ENCODE results near the gene IL16.

The IL16 gene

DNA sequence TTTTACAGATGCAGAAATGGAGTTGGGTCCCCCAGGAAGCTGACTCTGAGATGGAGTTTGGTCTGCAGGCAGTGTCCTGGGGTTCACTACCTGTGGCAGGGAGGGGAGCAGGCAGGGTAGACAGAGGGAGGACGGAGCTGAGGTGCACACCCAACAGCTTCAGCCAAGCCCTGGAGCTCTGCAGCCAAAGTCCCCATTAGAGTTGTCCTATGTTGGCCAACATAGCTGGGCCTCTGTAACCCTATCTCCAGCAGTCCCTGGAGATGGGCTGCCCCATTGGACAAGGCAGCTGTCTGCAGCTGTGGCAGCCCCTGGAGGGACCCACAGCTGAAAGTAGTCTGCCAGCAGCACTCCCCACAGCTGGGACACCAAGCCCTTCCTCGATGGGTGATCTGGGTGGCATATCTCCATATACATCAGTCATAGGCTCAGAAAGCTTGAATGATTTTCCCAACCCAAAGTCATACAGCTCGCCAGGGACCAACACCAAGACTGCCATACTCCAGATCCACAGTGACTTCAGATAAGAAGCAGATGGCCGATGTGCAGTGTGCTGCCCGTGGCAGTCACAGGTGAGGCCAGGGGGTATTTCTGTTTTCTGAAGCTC is 95.3 kb downstream of the IL16 start:
- DNase-seq (ENCODE audit: low read depth in 1 of 2, low spot score in 1 of 2), result no peak

DNA sequence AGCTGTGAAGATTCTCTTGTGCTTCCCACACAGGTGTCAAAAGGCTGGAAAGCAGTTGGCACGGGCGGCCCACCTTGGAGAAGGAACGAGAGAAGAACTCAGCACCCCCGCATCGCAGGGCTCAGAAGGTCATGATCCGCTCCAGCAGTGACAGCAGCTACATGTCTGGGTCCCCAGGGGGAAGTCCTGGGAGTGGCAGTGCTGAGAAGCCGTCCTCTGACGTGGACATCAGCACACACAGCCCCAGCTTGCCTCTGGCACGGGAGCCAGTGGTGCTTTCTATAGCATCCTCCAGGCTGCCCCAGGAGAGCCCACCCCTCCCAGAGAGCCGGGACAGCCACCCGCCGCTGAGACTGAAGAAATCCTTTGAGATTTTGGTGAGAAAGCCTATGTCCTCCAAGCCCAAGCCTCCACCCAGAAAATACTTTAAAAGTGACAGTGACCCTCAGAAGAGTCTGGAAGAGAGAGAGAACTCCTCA is 95.9 kb downstream of the IL16 start:
- DNase-seq (ENCODE audit: low read depth in 1 of 2, low spot score in 1 of 2), result no peak

DNA sequence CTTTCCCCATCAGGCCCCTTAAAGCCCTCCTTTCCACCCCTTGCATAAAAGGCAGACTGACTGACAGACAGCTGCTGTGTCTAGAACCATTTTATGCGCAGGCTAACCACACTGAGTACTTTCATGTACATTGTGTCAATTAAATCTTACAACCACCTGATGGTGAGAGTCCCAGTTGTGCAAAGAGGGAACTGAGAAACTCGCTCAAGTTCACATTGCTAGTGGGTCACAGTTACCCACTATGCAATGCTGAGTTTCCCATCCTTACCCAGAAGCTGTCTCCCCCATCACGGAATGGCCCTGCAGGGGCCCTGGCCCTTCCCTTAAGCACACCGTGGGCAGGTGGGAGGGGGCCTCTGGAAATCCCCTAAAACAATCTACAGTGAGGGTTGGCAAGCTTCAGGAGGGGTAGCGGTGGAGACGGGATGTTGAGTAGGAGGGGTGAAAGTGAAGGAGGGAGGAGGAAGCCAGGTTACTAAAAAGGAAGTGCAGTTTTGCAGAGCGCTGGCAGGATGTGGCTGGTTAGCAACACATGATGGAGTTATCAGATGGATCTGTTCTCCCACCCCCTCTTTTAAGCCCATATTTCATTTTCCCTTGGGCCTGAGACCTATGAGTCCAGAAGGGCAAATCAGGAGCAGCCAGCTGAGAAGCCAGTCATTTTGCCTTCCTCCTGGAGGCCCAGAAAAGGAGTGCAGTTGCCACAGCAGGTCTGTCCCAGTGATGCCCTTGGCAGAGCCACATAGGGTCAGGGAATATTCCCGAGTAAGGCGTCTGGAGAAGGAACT is 97.2 kb downstream of the IL16 start:
- DNase-seq (ENCODE audit: low read depth in 1 of 2, low spot score in 1 of 2), result peak; percentile 41 to 60

- no peak for DNase-seq (ENCODE audit: low read depth in 1 of 2, low spot score in 1 of 2)
These were observed 97.8 kb downstream of the IL16 start for GRCh38 chr15:81294516-81294880.

DNA sequence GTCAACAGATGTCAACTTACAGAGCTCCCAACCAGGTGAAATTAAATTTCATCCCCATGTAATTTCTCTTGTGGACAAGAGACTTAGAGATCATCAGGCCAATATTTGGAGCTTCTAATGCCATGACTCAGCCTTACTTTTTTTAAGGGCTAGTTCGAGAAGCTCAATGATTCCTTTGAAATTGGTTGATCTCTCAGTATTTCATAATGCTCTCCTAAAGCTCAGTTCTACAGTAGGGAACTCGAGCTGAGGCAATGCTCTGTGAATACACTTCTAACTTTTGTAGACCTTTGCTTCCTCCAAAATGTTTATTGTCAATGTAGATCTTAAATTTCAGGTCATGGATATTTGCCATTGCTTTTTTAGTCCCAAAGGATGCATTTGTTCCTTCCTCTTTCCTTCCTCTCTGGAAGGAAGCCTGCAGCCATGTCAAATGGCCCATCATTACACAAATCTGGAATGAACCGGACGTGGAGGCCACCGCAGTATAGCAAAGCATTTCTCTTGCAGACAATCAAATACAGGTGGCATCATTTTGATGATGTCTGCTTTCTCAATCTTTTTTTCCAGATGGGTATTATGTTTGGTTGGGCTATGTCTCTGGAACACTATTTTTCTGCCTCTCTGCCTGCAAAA is 98.9 kb downstream of the IL16 start:
- DNase-seq (ENCODE audit: low read depth in 1 of 2, low spot score in 1 of 2), result no peak

GRCh38 chr15:81296186-81296585 is 99.5 kb downstream of the IL16 start:
- no peak for DNase-seq (ENCODE audit: low read depth in 1 of 2, low spot score in 1 of 2)

GRCh38 chr15:81296673-81297072 is 100.0 kb downstream of the IL16 start:
- peak; percentile 57 to 60 for DNase-seq (ENCODE audit: low read depth in 1 of 2, low spot score in 1 of 2)

DNA sequence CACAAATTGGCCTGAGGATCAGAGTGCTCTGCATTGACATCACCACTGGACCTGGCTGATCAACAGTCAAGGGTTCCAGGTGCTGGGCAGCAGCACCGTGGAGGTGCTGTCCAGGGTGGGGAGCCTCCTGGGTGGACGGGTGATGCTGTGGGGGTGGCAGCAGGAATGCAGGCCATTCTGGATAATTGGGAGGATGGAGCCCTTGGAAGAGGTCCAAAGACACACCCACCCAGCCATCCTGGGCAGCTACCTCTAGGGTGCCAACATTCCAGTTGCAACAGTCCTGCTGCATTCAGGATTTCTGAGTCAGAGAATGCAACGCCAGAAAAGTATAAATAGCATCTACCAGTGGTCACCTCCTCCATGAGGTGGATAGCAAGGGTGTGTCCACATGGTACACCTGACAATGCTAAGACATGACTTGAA is 100.5 kb downstream of the IL16 start:
- no peak for DNase-seq (ENCODE audit: low read depth in 1 of 2, low spot score in 1 of 2)

DNA sequence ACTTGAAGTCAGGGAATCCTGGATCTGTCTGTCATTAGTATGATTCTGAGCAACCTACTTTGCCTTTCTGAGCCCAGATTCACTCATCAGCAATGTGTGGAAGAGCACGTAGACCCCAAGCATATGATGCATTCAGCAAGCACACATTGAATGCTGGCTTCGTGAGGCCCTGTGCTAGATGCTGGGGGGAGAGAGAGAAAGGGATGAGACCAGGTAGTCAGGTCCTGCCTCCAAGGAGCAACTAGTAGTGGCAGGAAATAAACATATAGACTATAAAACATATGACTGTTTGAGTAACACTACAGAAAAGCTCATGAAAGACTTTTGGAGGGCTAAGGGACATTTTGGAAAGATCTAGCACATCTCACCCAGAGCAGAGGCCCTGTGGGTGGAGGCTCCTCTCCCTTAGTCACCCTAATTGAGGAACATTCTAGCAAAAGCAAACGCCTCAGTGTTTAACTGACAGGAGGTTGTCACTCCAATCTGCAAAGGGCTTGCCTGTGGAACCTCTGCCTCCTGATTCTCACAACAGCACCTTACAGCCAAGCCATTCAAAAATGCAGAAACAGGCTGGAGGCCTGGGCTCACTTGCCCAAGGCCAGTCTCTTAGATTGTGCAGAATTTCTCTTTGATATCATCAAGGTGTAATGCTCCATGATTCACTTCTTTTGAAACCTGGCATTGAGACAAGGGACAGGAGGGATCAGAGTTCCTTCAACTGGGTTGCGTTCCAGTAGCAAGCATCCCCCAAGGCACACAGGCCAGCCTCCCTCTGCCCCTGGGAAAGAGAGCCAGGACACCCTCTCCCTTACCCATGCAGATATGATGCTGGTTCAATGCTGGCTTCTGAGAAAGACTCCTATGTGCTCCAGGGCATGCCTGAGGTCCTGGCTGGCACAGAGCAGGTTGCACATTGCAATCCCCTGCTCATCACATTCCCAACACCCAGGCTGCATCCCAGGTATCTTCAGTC is 101.2 kb downstream of the IL16 start:
- no peak for DNase-seq (ENCODE audit: low read depth in 1 of 2, low spot score in 1 of 2)

- no peak for DNase-seq (ENCODE audit: low read depth in 1 of 2, low spot score in 1 of 2)
These were observed 101.9 kb downstream of the IL16 start for GRCh38 chr15:81298611-81299010.

DNA sequence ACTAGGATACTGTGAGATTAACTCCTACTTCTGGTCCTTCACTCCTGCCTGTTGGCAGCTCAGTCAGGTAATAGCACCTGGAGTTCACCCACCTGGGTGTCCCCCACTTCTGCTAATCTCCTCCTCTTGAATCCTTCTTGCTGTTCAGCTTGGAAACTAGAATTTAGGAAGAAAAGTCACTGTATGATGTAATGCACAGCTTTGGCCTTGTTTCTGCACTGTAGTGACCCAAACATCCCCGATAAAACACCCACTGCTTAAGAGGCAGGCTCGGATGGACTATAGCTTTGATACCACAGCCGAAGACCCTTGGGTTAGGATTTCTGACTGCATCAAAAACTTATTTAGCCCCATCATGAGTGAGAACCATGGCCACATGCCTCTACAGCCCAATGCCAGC is 102.5 kb downstream of the IL16 start:
- no peak for DNase-seq (ENCODE audit: low read depth in 1 of 2, low spot score in 1 of 2)

DNA sequence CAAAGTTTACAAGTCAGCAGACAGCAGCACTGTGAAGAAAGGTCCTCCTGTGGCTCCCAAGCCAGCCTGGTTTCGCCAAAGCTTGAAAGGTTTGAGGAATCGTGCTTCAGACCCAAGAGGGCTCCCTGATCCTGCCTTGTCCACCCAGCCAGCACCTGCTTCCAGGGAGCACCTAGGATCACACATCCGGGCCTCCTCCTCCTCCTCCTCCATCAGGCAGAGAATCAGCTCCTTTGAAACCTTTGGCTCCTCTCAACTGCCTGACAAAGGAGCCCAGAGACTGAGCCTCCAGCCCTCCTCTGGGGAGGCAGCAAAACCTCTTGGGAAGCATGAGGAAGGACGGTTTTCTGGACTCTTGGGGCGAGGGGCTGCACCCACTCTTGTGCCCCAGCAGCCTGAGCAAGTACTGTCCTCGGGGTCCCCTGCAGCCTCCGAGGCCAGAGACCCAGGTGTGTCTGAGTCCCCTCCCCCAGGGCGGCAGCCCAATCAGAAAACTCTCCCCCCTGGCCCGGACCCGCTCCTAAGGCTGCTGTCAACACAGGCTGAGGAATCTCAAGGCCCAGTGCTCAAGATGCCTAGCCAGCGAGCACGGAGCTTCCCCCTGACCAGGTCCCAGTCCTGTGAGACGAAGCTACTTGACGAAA is 103.1 kb downstream of the IL16 start:
- no peak for DNase-seq (ENCODE audit: low read depth in 1 of 2, low spot score in 1 of 2)

DNA sequence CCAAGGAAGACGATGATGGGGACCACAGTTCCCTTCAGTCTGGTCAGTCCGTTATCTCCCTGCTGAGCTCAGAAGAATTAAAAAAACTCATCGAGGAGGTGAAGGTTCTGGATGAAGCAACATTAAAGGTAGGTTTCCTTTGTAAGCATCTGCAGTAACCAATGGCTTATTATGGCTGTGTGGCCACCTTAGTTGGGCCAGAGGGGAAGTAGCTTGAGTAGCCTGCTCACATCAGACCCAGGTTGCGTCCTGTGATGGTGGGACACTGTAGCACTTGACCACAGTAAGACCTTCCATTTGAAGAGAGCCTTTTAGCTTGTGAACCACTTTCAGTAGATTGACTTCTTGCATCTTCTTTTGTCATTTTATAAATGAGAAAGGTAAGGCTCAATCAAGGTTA is 104.7 kb downstream of the IL16 start:
- no peak for DNase-seq (ENCODE audit: low read depth in 1 of 2, low spot score in 1 of 2)

- DNase-seq (ENCODE audit: low read depth in 1 of 2, low spot score in 1 of 2), result no peak
These were observed 105.2 kb downstream of the IL16 start for GRCh38 chr15:81301815-81302399.

- no peak for DNase-seq (ENCODE audit: low read depth in 1 of 2, low spot score in 1 of 2)
These were observed 106.0 kb downstream of the IL16 start for GRCh38 chr15:81302701-81303109.

DNA sequence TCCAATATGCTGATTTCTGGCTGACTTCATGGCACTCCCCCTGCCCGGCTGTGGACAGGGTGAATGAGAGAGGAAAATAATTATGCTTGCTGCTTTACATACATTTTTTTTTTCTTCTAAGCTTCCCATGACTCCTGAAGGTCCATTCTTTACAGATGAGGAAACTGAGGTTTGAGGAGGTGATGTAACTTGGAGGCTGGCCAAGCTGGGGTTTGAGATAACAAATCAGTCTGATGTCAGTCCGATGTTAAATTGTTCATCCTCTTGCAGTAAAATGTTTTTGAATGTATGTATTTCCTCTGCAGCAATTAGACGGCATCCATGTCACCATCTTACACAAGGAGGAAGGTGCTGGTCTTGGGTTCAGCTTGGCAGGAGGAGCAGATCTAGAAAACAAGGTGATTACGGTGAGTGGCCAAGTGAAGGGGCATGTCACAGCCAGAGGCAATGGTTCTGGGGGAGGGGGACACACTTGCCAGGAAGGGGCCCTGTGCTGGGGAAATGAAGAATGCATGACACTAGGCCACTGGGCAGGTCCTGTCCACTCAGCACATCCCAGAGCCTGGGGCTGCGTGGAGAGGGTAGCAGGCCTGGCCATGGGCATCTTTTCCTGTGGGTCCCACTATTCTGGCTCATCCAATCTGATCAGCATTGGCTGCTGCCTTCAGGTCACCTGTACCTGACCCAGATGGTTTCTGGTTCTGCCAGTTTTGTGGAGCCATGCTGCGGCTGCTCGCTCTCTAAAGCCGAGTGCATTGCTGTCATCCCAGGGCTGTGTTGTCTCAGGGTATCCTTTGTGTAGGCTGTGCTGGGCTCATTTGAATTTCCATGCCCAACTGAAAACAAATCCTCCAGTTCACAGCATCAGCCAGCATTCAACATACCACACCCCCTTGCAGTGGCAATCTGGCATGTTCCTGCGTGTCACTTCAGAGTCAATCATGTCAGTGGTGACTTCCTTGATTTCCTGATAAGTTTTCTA is 106.9 kb downstream of the IL16 start:
- no peak for DNase-seq (ENCODE audit: low read depth in 1 of 2, low spot score in 1 of 2)

GRCh38 chr15:81304226-81304625 is 107.5 kb downstream of the IL16 start:
- no peak for DNase-seq (ENCODE audit: low read depth in 1 of 2, low spot score in 1 of 2)

GRCh38 chr15:81308260-81308659 is 111.6 kb downstream of the IL16 start:
- no peak for DNase-seq (ENCODE audit: low read depth in 1 of 2, low spot score in 1 of 2)
